ENCODE measurements around the gene PICK1.

PICK1 gene

GRCh38 chr22:38046070-38046748, 11.0 kb upstream of the PICK1 start:
- TF ChIP-seq REST (IDR thresholded peaks at IDR 0.05; ENCODE audit: insufficient read depth in 1 of 2, low read depth in 2 of 2, low read length in 2 of 2): no peak
- no peak for TF ChIP-seq FOXP2 (optimal IDR thresholded peaks at IDR 0.05; ENCODE audit: borderline replicate concordance, extremely low read depth, extremely low read length, insufficient read depth)
- TF ChIP-seq POLR2AphosphoS5 (IDR thresholded peaks at IDR 0.05; ENCODE audit: low read depth, low read length): no peak
- TF ChIP-seq SIN3A (IDR thresholded peaks at IDR 0.05; ENCODE audit: borderline replicate concordance, insufficient read depth, low read length): no peak
- no peak for TF ChIP-seq TAF1 (IDR thresholded peaks at IDR 0.05; ENCODE audit: borderline replicate concordance, insufficient read depth, low read length)

- TF ChIP-seq REST (IDR thresholded peaks at IDR 0.05; ENCODE audit: insufficient read depth in 1 of 2, low read depth in 2 of 2, low read length in 2 of 2): no peak
Observed at GRCh38 chr22:38049812-38050619, 7.2 kb upstream of the PICK1 start.

DNA sequence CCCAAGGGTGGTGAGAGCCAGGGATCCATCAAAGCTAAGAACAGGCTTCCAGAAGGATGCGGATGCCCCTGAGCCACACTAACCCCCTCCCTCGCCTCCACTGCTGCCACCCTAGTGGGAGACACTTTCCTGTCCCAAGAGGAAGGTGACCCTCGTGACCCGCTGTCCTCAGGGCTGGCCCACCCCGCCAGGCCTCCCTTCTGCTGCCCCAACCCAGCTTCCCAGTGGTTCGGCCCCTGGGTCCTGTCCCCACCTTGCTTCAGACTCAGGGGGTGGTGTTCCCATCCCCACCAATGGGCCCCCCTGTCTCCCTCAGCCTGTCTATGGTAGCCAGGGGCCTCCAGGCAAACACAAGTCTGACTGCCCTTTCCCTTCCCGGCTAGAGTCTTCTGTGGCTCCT, 6.5 kb upstream of the PICK1 start:
- TF ChIP-seq TAF1 (IDR thresholded peaks at IDR 0.05; ENCODE audit: borderline replicate concordance, insufficient read depth, low read length) (no peak), REST (IDR thresholded peaks at IDR 0.05; ENCODE audit: insufficient read depth in 1 of 2, low read depth in 2 of 2, low read length in 2 of 2) (no peak), FOXP2 (optimal IDR thresholded peaks at IDR 0.05; ENCODE audit: borderline replicate concordance, extremely low read depth, extremely low read length, insufficient read depth) (no peak), SIN3A (IDR thresholded peaks at IDR 0.05; ENCODE audit: borderline replicate concordance, insufficient read depth, low read length) (no peak), POLR2AphosphoS5 (IDR thresholded peaks at IDR 0.05; ENCODE audit: low read depth, low read length) (no peak)

DNA sequence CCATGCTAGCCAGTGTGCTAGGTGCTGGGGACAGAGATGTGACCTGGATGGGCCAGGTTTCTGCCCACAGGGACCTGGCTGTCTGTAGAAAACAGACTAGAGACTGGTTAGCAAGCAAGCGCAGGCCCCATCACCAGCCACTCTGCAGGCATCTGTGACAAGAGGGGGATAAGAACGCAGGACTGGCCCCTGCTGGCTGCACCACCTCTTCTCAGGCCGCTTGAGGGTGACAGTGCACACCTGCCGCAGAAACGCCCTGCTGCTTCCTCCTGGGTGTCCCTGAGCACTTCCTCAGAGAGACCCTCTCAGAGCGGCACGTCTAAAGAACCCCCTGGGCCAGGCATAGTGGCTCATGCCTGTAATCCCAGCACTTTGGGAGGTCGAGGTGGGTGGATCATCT, 5.9 kb upstream of the PICK1 start:
- no peak for TF ChIP-seq SIN3A (IDR thresholded peaks at IDR 0.05; ENCODE audit: borderline replicate concordance, insufficient read depth, low read length)
- no peak for TF ChIP-seq TAF1 (IDR thresholded peaks at IDR 0.05; ENCODE audit: borderline replicate concordance, insufficient read depth, low read length)
- TF ChIP-seq POLR2AphosphoS5 (IDR thresholded peaks at IDR 0.05; ENCODE audit: low read depth, low read length): no peak
- TF ChIP-seq FOXP2 (optimal IDR thresholded peaks at IDR 0.05; ENCODE audit: borderline replicate concordance, extremely low read depth, extremely low read length, insufficient read depth): no peak
- no peak for TF ChIP-seq REST (IDR thresholded peaks at IDR 0.05; ENCODE audit: insufficient read depth in 1 of 2, low read depth in 2 of 2, low read length in 2 of 2)
